MCF 10A (cell line): ENCODE data around the gene ADD3. TPM values are rescaled to one million over a fixed set of nuclear protein-coding genes. Genes with fewer than 3 reads are reported as not detected.

Experiments used
- BruUV-seq: library from RNA; stranded (reverse); fragments of 400-500 nt; replicated peaks from 2 replicates; lab custom pipeline; 2021; lab: Mats Ljungman, UMichigan
- CTCF ChIA-PET: fragments of 300-600 bp; sonication (Branson Sonifier 250); formaldehyde crosslinking; extraction: SDS; loops from one replicate; lab custom pipeline; 2021; ENCODE audit warnings: antibody characterized with exemption, inconsistent platforms; lab: Yijun Ruan, JAX
- POLR2A ChIA-PET: fragments of 300-600, 350-650 bp; sonication (Branson Sonifier 250); formaldehyde crosslinking; extraction: SDS; loops from one replicate; lab custom pipeline; 2020; ENCODE audit warnings: antibody characterized with exemption, inconsistent platforms; lab: Yijun Ruan, JAX
- DNase-seq: peaks from one replicate; pipeline ENCODE4 v3.0.0-alpha.2; 2018; ENCODE audit not compliant: unreplicated experiment
- H3K27ac Mint-ChIP-seq: one replicate; pipeline ENCODE4 v1.8.0; 2022; ENCODE audit warnings: mild to moderate bottlenecking, low read depth, mixed read lengths; ENCODE audit not compliant: unreplicated experiment
- H3K27me3 Mint-ChIP-seq: one replicate; pipeline ENCODE4 v1.8.0; 2022; ENCODE audit warnings: mixed read lengths; ENCODE audit not compliant: insufficient read depth, unreplicated experiment
- H3K36me3 Mint-ChIP-seq: one replicate; pipeline ENCODE4 v1.8.0; 2022; ENCODE audit warnings: mild to moderate bottlenecking, moderate library complexity, mixed read lengths; ENCODE audit not compliant: insufficient read depth, unreplicated experiment
- H3K4me1 Mint-ChIP-seq: one replicate; pipeline ENCODE4 v1.8.0; 2022; ENCODE audit warnings: mixed read lengths; ENCODE audit not compliant: insufficient read depth, unreplicated experiment
- H3K4me3 Mint-ChIP-seq: one replicate; pipeline ENCODE4 v1.8.0; 2022; ENCODE audit warnings: mild to moderate bottlenecking, moderate library complexity, mixed read lengths; ENCODE audit not compliant: unreplicated experiment
- H3K9me3 Mint-ChIP-seq: one replicate; pipeline ENCODE4 v1.8.0; 2022; ENCODE audit warnings: mixed read lengths; ENCODE audit not compliant: unreplicated experiment
- intact Hi-C: fragments of 100-400 bp; cut with micrococcal nuclease; formaldehyde crosslinking; loops from 2 replicates; pipeline ENCODE4 v1.14.1; 2022
- total RNA-seq: library from RNA; stranded (reverse); gene quantifications from 2 replicates; pipeline ENCODE4 v1.2.3, GENCODE V29; 2022
- TF ChIP-seq, protein P1 (sequence below): fragments of 200-600 bp; IDR thresholded peaks from one replicate; pipeline ENCODE4 v1.8.0; 2022; ENCODE audit warnings: antibody characterized with exemption, mild to moderate bottlenecking; ENCODE audit not compliant: unreplicated experiment

ADD3 gene
- total RNA-seq, 1 experiment from 2014 or later = 14.5 TPM

DNA sequence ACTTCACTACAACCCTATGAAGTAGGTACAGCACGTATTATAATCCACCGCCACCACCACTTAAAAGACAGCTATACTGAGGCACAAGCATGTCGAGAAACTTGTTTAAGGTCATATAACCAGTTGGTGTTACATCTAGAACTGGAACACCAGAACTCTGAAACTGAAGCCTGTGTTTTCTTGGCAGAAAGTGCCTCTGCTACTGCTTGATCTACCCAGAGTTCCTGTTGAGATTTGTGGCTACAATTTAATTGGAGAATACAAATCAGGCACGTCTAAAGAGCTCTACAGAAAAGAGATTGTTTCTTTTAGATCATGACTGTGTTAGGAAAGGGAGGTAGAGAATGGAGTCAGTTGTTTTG lies 4.3 kb upstream of the ADD3 start:
- ChIA-PET POLR2A (interaction anchor here (0.7 kb wide), 1 partner anchor 10 kb away, joined by 3 read pairs; no protein-coding TSS in a partner anchor), CTCF (interaction anchor here (0.5 to 0.7 kb wide), 3 partner anchors 29 to 92 kb away, joined by 3 to 6 read pairs (median 4); no protein-coding TSS in a partner anchor)
- Mint-ChIP-seq H3K27me3 (no peaks in the 10 kb centered on the region), H3K4me1 (no peaks in the 10 kb centered on the region), H3K36me3 (no peaks in the 10 kb centered on the region), H3K4me3 (no peak overlapping the region), H3K27ac (no peak overlapping the region), H3K9me3 (no peaks in the 10 kb centered on the region)
- TF ChIP-seq, protein P1, sequence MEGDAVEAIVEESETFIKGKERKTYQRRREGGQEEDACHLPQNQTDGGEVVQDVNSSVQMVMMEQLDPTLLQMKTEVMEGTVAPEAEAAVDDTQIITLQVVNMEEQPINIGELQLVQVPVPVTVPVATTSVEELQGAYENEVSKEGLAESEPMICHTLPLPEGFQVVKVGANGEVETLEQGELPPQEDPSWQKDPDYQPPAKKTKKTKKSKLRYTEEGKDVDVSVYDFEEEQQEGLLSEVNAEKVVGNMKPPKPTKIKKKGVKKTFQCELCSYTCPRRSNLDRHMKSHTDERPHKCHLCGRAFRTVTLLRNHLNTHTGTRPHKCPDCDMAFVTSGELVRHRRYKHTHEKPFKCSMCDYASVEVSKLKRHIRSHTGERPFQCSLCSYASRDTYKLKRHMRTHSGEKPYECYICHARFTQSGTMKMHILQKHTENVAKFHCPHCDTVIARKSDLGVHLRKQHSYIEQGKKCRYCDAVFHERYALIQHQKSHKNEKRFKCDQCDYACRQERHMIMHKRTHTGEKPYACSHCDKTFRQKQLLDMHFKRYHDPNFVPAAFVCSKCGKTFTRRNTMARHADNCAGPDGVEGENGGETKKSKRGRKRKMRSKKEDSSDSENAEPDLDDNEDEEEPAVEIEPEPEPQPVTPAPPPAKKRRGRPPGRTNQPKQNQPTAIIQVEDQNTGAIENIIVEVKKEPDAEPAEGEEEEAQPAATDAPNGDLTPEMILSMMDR = no peak
- no TSS peak for BruUV-seq
- no peak for DNase-seq
- intact Hi-C loops = no loop called here

DNA sequence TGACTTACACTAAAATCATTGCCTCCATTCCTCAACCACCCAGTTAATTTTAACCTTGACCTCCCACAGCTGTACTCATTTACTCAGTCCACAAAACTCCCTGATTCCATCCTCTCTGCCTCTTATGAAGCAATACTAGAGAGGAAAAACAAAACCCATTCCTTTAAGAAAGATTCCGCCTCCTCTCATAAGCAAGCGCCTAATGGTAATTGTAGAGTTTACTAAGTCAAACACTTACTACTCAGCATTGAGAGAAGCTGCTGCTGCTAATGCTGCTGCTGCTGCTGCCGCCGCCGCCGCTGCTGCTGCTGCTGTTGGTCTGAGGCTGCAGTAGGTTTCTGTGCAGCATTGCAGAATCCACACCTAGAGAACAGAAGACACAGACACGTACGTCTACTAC lies 2.1 kb upstream of the ADD3 start:
- no peaks in the 10 kb centered on the region for H3K27me3 Mint-ChIP-seq
- POLR2A ChIA-PET = interaction anchor here (0.6 to 2.9 kb wide), 17 partner anchors 8 to 205 kb away, joined by 3 to 15 read pairs (median 3); partner anchors contain the start of gene XPNPEP1
- H3K9me3 Mint-ChIP-seq = no peaks in the 10 kb centered on the region
- no peaks in the 10 kb centered on the region for H3K36me3 Mint-ChIP-seq
- H3K4me1 Mint-ChIP-seq = peaks cover 17% of the 10 kb centered on the region
- peak; percentile 42 for DNase-seq
- TF ChIP-seq, protein P1 = no peak
- intact Hi-C loops = no loop called here
- H3K4me3 Mint-ChIP-seq = no peak overlapping the region
- CTCF ChIA-PET = interaction anchor here (0.6 to 1.4 kb wide), 5 partner anchors 14 to 1202 kb away, joined by 3 to 5 read pairs (median 3); no protein-coding TSS in a partner anchor
- BruUV-seq = no TSS peak
- H3K27ac Mint-ChIP-seq = no peak overlapping the region

GRCh38 chr10:110006358-110007160 lies 1.2 kb upstream of the ADD3 start:
- peak; percentile 33 for DNase-seq
- BruUV-seq = no TSS peak
- no peaks in the 10 kb centered on the region for H3K27me3 Mint-ChIP-seq
- intact Hi-C loops = no loop called here
- ChIA-PET CTCF (interaction anchor here (0.6 to 1.4 kb wide), 5 partner anchors 15 to 218 kb away, joined by 3 to 5 read pairs (median 4); no protein-coding TSS in a partner anchor), POLR2A (interaction anchor here (0.6 to 3.6 kb wide), 20 partner anchors 9 to 204 kb away, joined by 3 to 23 read pairs (median 4); partner anchors contain the start of gene XPNPEP1)
- H3K27ac Mint-ChIP-seq = no peak overlapping the region
- H3K4me1 Mint-ChIP-seq = peaks cover 17% of the 10 kb centered on the region
- TF ChIP-seq, protein P1 = no peak
- H3K9me3 Mint-ChIP-seq = no peaks in the 10 kb centered on the region
- H3K4me3 Mint-ChIP-seq = no peak overlapping the region
- no peaks in the 10 kb centered on the region for H3K36me3 Mint-ChIP-seq

- BruUV-seq = no TSS peak
- Mint-ChIP-seq H3K4me3 (no peak overlapping the region), H3K9me3 (no peaks in the 10 kb centered on the region), H3K27ac (no peak overlapping the region), H3K36me3 (no peaks in the 10 kb centered on the region), H3K27me3 (no peaks in the 10 kb centered on the region), H3K4me1 (peaks cover 17% of the 10 kb centered on the region)
- intact Hi-C loops = no loop called here
- peak; percentile 52 for DNase-seq
- ChIA-PET POLR2A (interaction anchor here (0.8 to 3.6 kb wide), 12 partner anchors 8 to 202 kb away, joined by 3 to 23 read pairs (median 6); partner anchors contain the start of gene XPNPEP1), CTCF (interaction anchor here (0.6 to 1.3 kb wide), 4 partner anchors 112 to 217 kb away, joined by 3 to 5 read pairs (median 4); no protein-coding TSS in a partner anchor)
- TF ChIP-seq, protein P1 = no peak
These were observed 553 bp upstream of the ADD3 start for GRCh38 chr10:110007161-110007700.
